HEK293 (cell line): Measurements from ENCODE around the gene MSI2.

ENCODE experiments used
- CTCF ChIA-PET: fragments of 350-600 bp; formaldehyde crosslinking; extraction: SDS; loops from one replicate; lab custom pipeline; 2021; ENCODE audit warnings: antibody characterized with exemption; lab: Yijun Ruan, JAX
- POLR2A ChIA-PET: fragments of 300-600 bp; formaldehyde crosslinking; extraction: SDS; loops from one replicate; lab custom pipeline; 2020; ENCODE audit warnings: antibody characterized with exemption, inconsistent platforms; lab: Yijun Ruan, JAX
- H3K27ac ChIP-seq: fragments of 200-500 bp; sonication (Bioruptor generic); 2 replicates; pipeline ENCODE4 v1.5.1; 2014; ENCODE audit warnings: low read depth, low read length, control low read depth, inconsistent platforms; ENCODE audit errors: extremely low read depth
- H3K36me3 ChIP-seq, 2 experiments: fragments of 200-500 bp in 1 of 2; sonication (Bioruptor generic) in 1 of 2; 1 replicate in 1 of 2; 2 replicates in 1 of 2; pipeline ENCODE4 v1.5.1; 2014 to 2017; ENCODE audit warnings: inconsistent platforms in 2 of 2, low read length in 2 of 2; ENCODE audit not compliant: control insufficient read depth in 2 of 2, insufficient read depth in 1 of 2
- H3K4me1 ChIP-seq: fragments of 200-500 bp; sonication (Bioruptor generic); 2 replicates; pipeline ENCODE4 v1.5.1; 2014; ENCODE audit warnings: mild to moderate bottlenecking, low read length, inconsistent platforms; ENCODE audit not compliant: control insufficient read depth, insufficient read depth
- H3K4me3 ChIP-seq: 2 replicates; pipeline ENCODE4 v1.5.1; 2011; ENCODE audit warnings: low read depth, mild to moderate bottlenecking, control low read depth, low read length, moderate library complexity
- H3K9me3 ChIP-seq: fragments of 200-500 bp; sonication (Bioruptor generic); 2 replicates; pipeline ENCODE4 v1.5.1; 2014; ENCODE audit warnings: low read depth, low read length, inconsistent platforms; ENCODE audit not compliant: control insufficient read depth, insufficient read depth
- BCL6B ChIP-seq: fragments of 450-650 bp; formaldehyde crosslinking; IDR thresholded peaks from 2 replicates; pipeline ENCODE4 v1.5.1; 2017; ENCODE audit warnings: missing biosample characterization, missing genetic modification characterization
- FEZF1 ChIP-seq: fragments of 450-650 bp; formaldehyde crosslinking; IDR thresholded peaks from 2 replicates; pipeline ENCODE4 v1.5.1; 2016; ENCODE audit warnings: missing biosample characterization, missing genetic modification characterization
- KLF1 ChIP-seq: fragments of 450-650 bp; formaldehyde crosslinking; IDR thresholded peaks from 2 replicates; pipeline ENCODE4 v1.5.1; 2016; ENCODE audit warnings: missing biosample characterization, missing genetic modification characterization
- KLF17 ChIP-seq: fragments of 450-650 bp; formaldehyde crosslinking; IDR thresholded peaks from 2 replicates; pipeline ENCODE4 v1.5.1; 2016; ENCODE audit warnings: missing biosample characterization, missing genetic modification characterization
- KLF9 ChIP-seq: fragments of 450-650 bp; formaldehyde crosslinking; IDR thresholded peaks from 2 replicates; pipeline ENCODE4 v1.5.1; 2016; ENCODE audit warnings: missing biosample characterization, missing genetic modification characterization, low read depth
- PATZ1 ChIP-seq: fragments of 450-650 bp; formaldehyde crosslinking; IDR thresholded peaks from 2 replicates; pipeline ENCODE4 v1.5.1; 2016; ENCODE audit warnings: missing biosample characterization, missing genetic modification characterization
- PBX3 ChIP-seq: sonication (generic); formaldehyde crosslinking; IDR thresholded peaks from 2 replicates; pipeline ENCODE4 v1.8.1; 2022; ENCODE audit warnings: mild to moderate bottlenecking, moderate library complexity, missing genetic modification reagents
- PRDM4 ChIP-seq: fragments of 450-650 bp; formaldehyde crosslinking; IDR thresholded peaks from 2 replicates; pipeline ENCODE4 v1.5.1; 2017; ENCODE audit warnings: missing biosample characterization, missing genetic modification characterization
- RBAK ChIP-seq: fragments of 450-650 bp; formaldehyde crosslinking; IDR thresholded peaks from 2 replicates; pipeline ENCODE4 v1.5.1; 2016; ENCODE audit warnings: missing biosample characterization, missing genetic modification characterization
- TRIM28 ChIP-seq: IDR thresholded peaks from 2 replicates; pipeline ENCODE4 v1.6.1; 2011; ENCODE audit warnings: low read length, control low read depth, borderline replicate concordance
- ZBTB10 ChIP-seq: fragments of 450-650 bp; formaldehyde crosslinking; IDR thresholded peaks from 2 replicates; pipeline ENCODE4 v1.5.1; 2016; ENCODE audit warnings: missing biosample characterization, missing genetic modification characterization
- ZBTB49 ChIP-seq: fragments of 450-650 bp; formaldehyde crosslinking; IDR thresholded peaks from 2 replicates; pipeline ENCODE4 v1.5.1; 2016; ENCODE audit warnings: missing biosample characterization, missing genetic modification characterization, low read depth
- ZNF18 ChIP-seq: fragments of 450-650 bp; formaldehyde crosslinking; IDR thresholded peaks from 2 replicates; pipeline ENCODE4 v1.5.1; 2016; ENCODE audit warnings: missing biosample characterization, missing genetic modification characterization
- ZNF2 ChIP-seq: fragments of 450-650 bp; formaldehyde crosslinking; IDR thresholded peaks from 2 replicates; pipeline ENCODE4 v1.5.1; 2016; ENCODE audit warnings: missing biosample characterization, missing genetic modification characterization
- ZNF223 ChIP-seq: fragments of 450-650 bp; formaldehyde crosslinking; IDR thresholded peaks from 2 replicates; pipeline ENCODE4 v1.5.1; 2016; ENCODE audit warnings: missing biosample characterization, missing genetic modification characterization
- ZNF350 ChIP-seq: fragments of 450-650 bp; formaldehyde crosslinking; IDR thresholded peaks from 2 replicates; pipeline ENCODE4 v1.5.0; 2017; ENCODE audit warnings: missing biosample characterization, mild to moderate bottlenecking, missing genetic modification characterization
- ZNF433 ChIP-seq: fragments of 450-650 bp; formaldehyde crosslinking; IDR thresholded peaks from 2 replicates; pipeline ENCODE4 v1.5.1; 2016; ENCODE audit warnings: missing biosample characterization, missing genetic modification characterization, low read depth
- ZNF645 ChIP-seq: fragments of 450-650 bp; formaldehyde crosslinking; IDR thresholded peaks from 2 replicates; pipeline ENCODE4; 2016; ENCODE audit warnings: missing biosample characterization, missing genetic modification characterization
- ZNF792 ChIP-seq: fragments of 450-650 bp; formaldehyde crosslinking; IDR thresholded peaks from 2 replicates; pipeline ENCODE4 v1.5.1; 2016; ENCODE audit warnings: missing biosample characterization, missing genetic modification characterization
- ZNF843 ChIP-seq: fragments of 450-650 bp; formaldehyde crosslinking; IDR thresholded peaks from 2 replicates; pipeline ENCODE4 v1.5.1; 2016; ENCODE audit warnings: missing biosample characterization, missing genetic modification characterization

Gene MSI2

GRCh38 chr17:57629886-57630285 lies 373.6 kb downstream of the MSI2 start:
- H3K9me3 ChIP-seq: no peaks in the 10 kb centered on the region
- ChIA-PET POLR2A (no interaction called here), CTCF (interaction anchor here (1.6 kb wide), 1 partner anchor 42 kb away, joined by 3 read pairs; no protein-coding TSS in a partner anchor)
- H3K4me1 ChIP-seq: no peaks in the 10 kb centered on the region
- TF ChIP-seq ZNF18 (tag by site-specific recombination) (no peak), ZNF792 (tag by site-specific recombination) (no peak), PATZ1 (tag by site-specific recombination) (no peak), PBX3 (no peak), KLF1 (tag by site-specific recombination) (no peak), ZNF2 (no peak), PRDM4 (tag by site-specific recombination) (no peak), ZNF433 (tag by site-specific recombination) (no peak), KLF17 (tag by site-specific recombination) (no peak), FEZF1 (tag by site-specific recombination) (no peak), KLF9 (no peak), ZBTB49 (no peak), ZNF645 (tag by site-specific recombination) (no peak), ZBTB10 (tag by site-specific recombination) (no peak), ZNF223 (tag by site-specific recombination) (no peak), BCL6B (tag by site-specific recombination) (no peak), ZNF350 (no peak), TRIM28 (no peak), ZNF843 (tag by site-specific recombination) (no peak), RBAK (no peak)
- no peak overlapping the region for H3K27ac ChIP-seq
- H3K4me3 ChIP-seq: no peak overlapping the region
- peaks cover 0 to 19% of the 10 kb centered on the region in 2 experiments; a peak in 1 of 3 replicates for H3K36me3 ChIP-seq
